K562 (cell line): ENCODE measurements around the gene ARFRP1. TPM values are rescaled to one million over a fixed set of nuclear protein-coding genes. Genes with fewer than 3 reads are reported as not detected.

Experiments used
- ATAC-seq: fragments of 200-7000 bp; cut with Tn5 transposase; 3 replicates; pipeline ENCODE4 v1.9.1; 2020; ENCODE audit warnings: moderate library complexity
- BruUV-seq: library from RNA; stranded (reverse); fragments of 400-500 nt; replicated peaks from 2 replicates; lab custom pipeline; 2021; lab: Mats Ljungman, UMichigan
- CTCF ChIA-PET: fragments of 300-600 bp; formaldehyde crosslinking; extraction: SDS; loops from one replicate; lab custom pipeline; 2021; ENCODE audit warnings: low intra/inter-chr PET ratio; lab: Yijun Ruan, JAX
- POLR2A ChIA-PET: fragments of 300-600, 350-650 bp; sonication (Branson Sonifier 250); formaldehyde crosslinking; extraction: SDS; loops from one replicate; lab custom pipeline; 2021; ENCODE audit warnings: antibody characterized with exemption, inconsistent platforms; lab: Yijun Ruan, JAX
- DNase-seq, 4 experiments: peaks; one replicate each; pipeline versions ENCODE4 v3.0.0 to v3.0.0-alpha.2; 2011 to 2018; ENCODE audit warnings: low spot score in 3 of 4, mixed read lengths in 3 of 4; ENCODE audit errors: extremely low read depth in 1 of 4
- FAIRE-seq: peaks from 2 replicates; lab custom pipeline; 2011; peaks lifted over from hg19 to GRCh38; lab: Jason Lieb, UNC
- H2AFZ ChIP-seq: 2 replicates; pipeline ENCODE4 v1.6.0; 2011; ENCODE audit warnings: low read depth, low read length, control low read depth, inconsistent platforms
- H3K27ac ChIP-seq: fragments of 200-600 bp; 3 replicates; pipeline ENCODE4 v1.8.0; 2011; ENCODE audit warnings: low read depth, mild to moderate bottlenecking, control low read depth, inconsistent platforms, low read length, moderate library complexity, mixed read lengths; ENCODE audit errors: extremely low read depth
- H3K27me3 ChIP-seq, 2 experiments: fragments of 300-600 bp in 1 of 2; 2 replicates in 1 of 2; 3 replicates in 1 of 2; pipeline versions ENCODE4 v1.6.0 to v1.8.0; 2011; ENCODE audit warnings: inconsistent platforms in 2 of 2, low read length in 2 of 2, mild to moderate bottlenecking in 1 of 2, mixed read lengths in 1 of 2, moderate library complexity in 1 of 2; ENCODE audit not compliant: control insufficient read depth in 2 of 2, insufficient read depth in 2 of 2
- H3K36me3 ChIP-seq: fragments of 300-600 bp; 3 replicates; pipeline ENCODE4 v1.8.0; 2011; ENCODE audit warnings: mild to moderate bottlenecking, low read length, inconsistent platforms; ENCODE audit not compliant: control insufficient read depth, insufficient read depth
- H3K4me1 ChIP-seq, 2 experiments: fragments of 200-600 bp in 1 of 2; replicated peaks in 1 of 2; 2 replicates in 1 of 2; 3 replicates in 1 of 2; pipeline versions ENCODE4 v1.5.1 to v1.8.0; 2011; ENCODE audit warnings: inconsistent platforms in 2 of 2, low read length in 2 of 2, mild to moderate bottlenecking in 1 of 2, mixed read lengths in 1 of 2, moderate library complexity in 1 of 2; ENCODE audit not compliant: control insufficient read depth in 2 of 2, insufficient read depth in 2 of 2
- H3K4me2 ChIP-seq: 2 replicates; pipeline ENCODE4 v1.6.1; 2011; ENCODE audit warnings: low read length, control low read depth, inconsistent platforms, mixed read lengths; ENCODE audit not compliant: insufficient read depth
- H3K4me3 ChIP-seq: fragments of 200-600 bp; sonication (generic), shearing (Covaris generic); 2 replicates; pipeline ENCODE4 v1.5.1; 2016; ENCODE audit warnings: control low read depth, inconsistent platforms
- H3K79me2 ChIP-seq: fragments of 200-600 bp; 3 replicates; pipeline ENCODE4 v1.8.0; 2011; ENCODE audit warnings: low read length, inconsistent platforms; ENCODE audit not compliant: control insufficient read depth, insufficient read depth
- H3K9ac ChIP-seq, 2 experiments: 2 replicates each; pipeline versions ENCODE4 v1.6.0 to v1.6.1; 2011; ENCODE audit warnings: low read depth in 2 of 2, low read length in 2 of 2, control low read depth in 1 of 2, inconsistent platforms in 1 of 2, mild to moderate bottlenecking in 1 of 2, mixed read lengths in 1 of 2; ENCODE audit not compliant: insufficient read depth in 1 of 2
- H3K9me1 ChIP-seq: one replicate; pipeline ENCODE4 v1.6.0; 2011; ENCODE audit warnings: inconsistent platforms, mild to moderate bottlenecking, low read length, moderate library complexity; ENCODE audit not compliant: control insufficient read depth, insufficient read depth
- H3K9me3 ChIP-seq: replicated peaks from 2 replicates; pipeline ENCODE4 v1.5.1; 2011; ENCODE audit warnings: low read depth, low read length, inconsistent platforms; ENCODE audit not compliant: control insufficient read depth, insufficient read depth
- H4K20me1 ChIP-seq: replicated peaks from 2 replicates; pipeline ENCODE4 v1.6.1; 2011; ENCODE audit warnings: low read length, inconsistent platforms, mixed read lengths; ENCODE audit not compliant: control insufficient read depth, insufficient read depth
- PCBP1 ChIP-seq: fragments of 200-400 bp; formaldehyde crosslinking; IDR thresholded peaks from 2 replicates; pipeline ENCODE4 v1.6.1; 2018; ENCODE audit warnings: mild to moderate bottlenecking, low read depth, low read length; ENCODE audit not compliant: poor library complexity, severe bottlenecking
- POLR2A ChIP-seq: fragments of 450-650 bp; conservative IDR thresholded peaks from 2 replicates; pipeline ENCODE4 v1.6.1; 2016
- RBFOX2 ChIP-seq: fragments of 200-400 bp; formaldehyde crosslinking; IDR thresholded peaks from 2 replicates; pipeline ENCODE4 v1.6.1; 2017; ENCODE audit warnings: low read depth, mild to moderate bottlenecking, low read length, moderate library complexity
- ZNF311 ChIP-seq: fragments of 250-450 bp; sonication (Bioruptor Pico); IDR thresholded peaks from 2 replicates; pipeline ENCODE4 v1.4.0; 2020; ENCODE audit warnings: mild to moderate bottlenecking, moderate library complexity
- WGBS: fragments of 100-300 bp; shearing (Covaris generic); methylation state at CpG from one replicate; pipeline ENCODE4 v1.1.6; 2016; ENCODE audit warnings: low coverage, mixed read lengths; ENCODE audit not compliant: insufficient coverage; ENCODE audit errors: missing lambda C conversion rate; 5-methylcytosine and 5-hydroxymethylcytosine counted together
- in situ Hi-C: fragments of 300-500 bp; cut with MboI; formaldehyde crosslinking; loops from 4 replicates; pipeline ENCODE4 v1.15.0; 2018; ENCODE audit warnings: inconsistent platforms, mixed read lengths
- intact Hi-C: fragments of 100-400 bp; cut with micrococcal nuclease; formaldehyde crosslinking; loops from 2 replicates; pipeline ENCODE4 v1.14.2; 2022
- polyA plus RNA-seq, 8 experiments: library from polyadenylated mRNA; depleted of rRNA in 4 of 8; stranded (reverse) in 5 of 8; unstranded in 3 of 8; fragments of >200 nt; fragmentation: Nextera tagmentation in 2 of 8; fragmentation: Illumina TruSeq in 1 of 8; extraction: Ambion mirVana in 2 of 8; extraction: Trizol in 1 of 8; gene quantifications; 2 replicates each; pipeline versions ENCODE4 v1.2.1 to v1.2.3, GENCODE V29; 2011 to 2014; ENCODE audit warnings: inconsistent platforms in 1 of 8, missing spikeins in 1 of 8
- total RNA-seq, 7 experiments: library from RNA; depleted of rRNA in 6 of 7; stranded (reverse); fragments of >200 nt in 6 of 7; fragmentation: Illumina TruSeq in 2 of 7; extraction: Trizol in 2 of 7; gene quantifications; 2 replicates each; pipeline versions ENCODE4 v1.2.1 to v1.2.3, GENCODE V29; 2011 to 2021; ENCODE audit warnings: low replicate concordance in 1 of 7
- TF ChIP-seq, protein P1 (sequence below): fragments of 200-800 bp; sonication (Bioruptor generic); IDR thresholded peaks from 2 replicates; pipeline ENCODE4 v1.6.1; 2016; ENCODE audit warnings: missing genetic modification characterization, missing compliant biosample characterization

Gene ARFRP1
- total and polyA plus RNA-seq, 9 of the 15 experiments (the other 6 are each of a cell fraction or from before 2014, with no cell fraction given), result 2.2 to 78.9 (median 37.3) TPM

- Histone ChIP-seq H2AFZ (no peak overlapping the region), H3K9ac (peak overlapping the region in 1 of 2 experiments; percentile 23; a peak in 1 of 4 replicates), H3K9me3 (no peaks in the 10 kb centered on the region), H3K79me2 (peaks cover 43% of the 10 kb centered on the region), H3K27ac (no peak overlapping the region), H3K36me3 (peaks cover 44% of the 10 kb centered on the region), H3K4me2 (no peak overlapping the region), H3K4me3 (no peak overlapping the region), H3K9me1 (no peaks in the 10 kb centered on the region), H3K4me1 (peaks cover 19 to 81% of the 10 kb centered on the region in 2 experiments), H4K20me1 (peaks cover 22% of the 10 kb centered on the region), H3K27me3 (no peaks in the 10 kb centered on the region)
- in situ Hi-C loops (no loop called here), intact Hi-C loops (loop anchor here (10.0 kb wide), 2 partner anchors 81 to 169 kb away; partner anchors contain the start of gene PTK6)
- ChIA-PET CTCF (interaction anchor here (0.6 kb wide), 1 partner anchor 160 kb away, joined by 4 read pairs; no protein-coding TSS in a partner anchor), POLR2A (interaction anchor here (0.5 to 0.8 kb wide), 3 partner anchors 21 to 171 kb away, joined by 3 read pairs; no protein-coding TSS in a partner anchor)
- BruUV-seq, result no TSS peak
- 93% methylated on average over 11 of the region's 11 CpGs for WGBS
- DNase-seq, result peak in 2 of 4 experiments; percentile 2 to 3
- no peak for ATAC-seq
- no peak for FAIRE-seq
- TF ChIP-seq PCBP1, result no peak
- peak; percentile 9; the same call in 1 of the 2 replicates for TF ChIP-seq POLR2A
- TF ChIP-seq RBFOX2, result peak; percentile 9
- TF ChIP-seq, protein P1, sequence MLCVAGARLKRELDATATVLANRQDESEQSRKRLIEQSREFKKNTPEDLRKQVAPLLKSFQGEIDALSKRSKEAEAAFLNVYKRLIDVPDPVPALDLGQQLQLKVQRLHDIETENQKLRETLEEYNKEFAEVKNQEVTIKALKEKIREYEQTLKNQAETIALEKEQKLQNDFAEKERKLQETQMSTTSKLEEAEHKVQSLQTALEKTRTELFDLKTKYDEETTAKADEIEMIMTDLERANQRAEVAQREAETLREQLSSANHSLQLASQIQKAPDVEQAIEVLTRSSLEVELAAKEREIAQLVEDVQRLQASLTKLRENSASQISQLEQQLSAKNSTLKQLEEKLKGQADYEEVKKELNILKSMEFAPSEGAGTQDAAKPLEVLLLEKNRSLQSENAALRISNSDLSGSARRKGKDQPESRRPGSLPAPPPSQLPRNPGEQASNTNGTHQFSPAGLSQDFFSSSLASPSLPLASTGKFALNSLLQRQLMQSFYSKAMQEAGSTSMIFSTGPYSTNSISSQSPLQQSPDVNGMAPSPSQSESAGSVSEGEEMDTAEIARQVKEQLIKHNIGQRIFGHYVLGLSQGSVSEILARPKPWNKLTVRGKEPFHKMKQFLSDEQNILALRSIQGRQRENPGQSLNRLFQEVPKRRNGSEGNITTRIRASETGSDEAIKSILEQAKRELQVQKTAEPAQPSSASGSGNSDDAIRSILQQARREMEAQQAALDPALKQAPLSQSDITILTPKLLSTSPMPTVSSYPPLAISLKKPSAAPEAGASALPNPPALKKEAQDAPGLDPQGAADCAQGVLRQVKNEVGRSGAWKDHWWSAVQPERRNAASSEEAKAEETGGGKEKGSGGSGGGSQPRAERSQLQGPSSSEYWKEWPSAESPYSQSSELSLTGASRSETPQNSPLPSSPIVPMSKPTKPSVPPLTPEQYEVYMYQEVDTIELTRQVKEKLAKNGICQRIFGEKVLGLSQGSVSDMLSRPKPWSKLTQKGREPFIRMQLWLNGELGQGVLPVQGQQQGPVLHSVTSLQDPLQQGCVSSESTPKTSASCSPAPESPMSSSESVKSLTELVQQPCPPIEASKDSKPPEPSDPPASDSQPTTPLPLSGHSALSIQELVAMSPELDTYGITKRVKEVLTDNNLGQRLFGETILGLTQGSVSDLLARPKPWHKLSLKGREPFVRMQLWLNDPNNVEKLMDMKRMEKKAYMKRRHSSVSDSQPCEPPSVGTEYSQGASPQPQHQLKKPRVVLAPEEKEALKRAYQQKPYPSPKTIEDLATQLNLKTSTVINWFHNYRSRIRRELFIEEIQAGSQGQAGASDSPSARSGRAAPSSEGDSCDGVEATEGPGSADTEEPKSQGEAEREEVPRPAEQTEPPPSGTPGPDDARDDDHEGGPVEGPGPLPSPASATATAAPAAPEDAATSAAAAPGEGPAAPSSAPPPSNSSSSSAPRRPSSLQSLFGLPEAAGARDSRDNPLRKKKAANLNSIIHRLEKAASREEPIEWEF (CRISPR knock-in tag), result no peak
- no peak for TF ChIP-seq ZNF311 (CRISPR knock-in tag)
Observed at GRCh38 chr20:63703976-63704748, 3.6 kb downstream of the ARFRP1 start.
